Chondrocyte (in vitro differentiated cells): ENCODE results near the gene XYLB. TPM values are rescaled to one million over a fixed set of nuclear protein-coding genes. Genes with fewer than 3 reads are reported as not detected.

Experiments used
- DNase-seq: peaks from one replicate; pipeline ENCODE4 v3.0.0; 2021; ENCODE audit warnings: mixed read lengths, low spot score
- H3K27ac Mint-ChIP-seq: one replicate; pipeline ENCODE4 v1.8.0; 2021; ENCODE audit warnings: mild to moderate bottlenecking, moderate library complexity, mixed read lengths; ENCODE audit not compliant: unreplicated experiment
- H3K27me3 Mint-ChIP-seq: 2 replicates; pipeline ENCODE4 v1.8.0; 2021; ENCODE audit warnings: low read depth, mixed read lengths
- H3K36me3 Mint-ChIP-seq: 2 replicates; pipeline ENCODE4 v1.8.0; 2021; ENCODE audit warnings: low read depth, mixed read lengths
- H3K4me1 Mint-ChIP-seq: 2 replicates; pipeline ENCODE4 v1.8.0; 2021; ENCODE audit warnings: low read depth, mild to moderate bottlenecking, mixed read lengths
- H3K4me3 Mint-ChIP-seq: one replicate; pipeline ENCODE4 v1.8.0; 2021; ENCODE audit warnings: mild to moderate bottlenecking, moderate library complexity, mixed read lengths; ENCODE audit not compliant: unreplicated experiment
- H3K9me3 Mint-ChIP-seq: 2 replicates; pipeline ENCODE4 v1.8.0; 2021; ENCODE audit warnings: low read depth, mixed read lengths
- total RNA-seq: library from RNA; stranded (reverse); gene quantifications from 3 replicates; pipeline ENCODE4 v1.2.1, GENCODE V29; 2021
- TF ChIP-seq, protein P1 (sequence below): fragments of 200-600 bp; sonication (generic); IDR thresholded peaks from 2 replicates; pipeline ENCODE4 v1.5.0; 2021; ENCODE audit warnings: antibody characterized with exemption, mild to moderate bottlenecking, moderate library complexity

The XYLB gene
- total RNA-seq, 1 donor from 2014 or later: 3.9 TPM

DNA sequence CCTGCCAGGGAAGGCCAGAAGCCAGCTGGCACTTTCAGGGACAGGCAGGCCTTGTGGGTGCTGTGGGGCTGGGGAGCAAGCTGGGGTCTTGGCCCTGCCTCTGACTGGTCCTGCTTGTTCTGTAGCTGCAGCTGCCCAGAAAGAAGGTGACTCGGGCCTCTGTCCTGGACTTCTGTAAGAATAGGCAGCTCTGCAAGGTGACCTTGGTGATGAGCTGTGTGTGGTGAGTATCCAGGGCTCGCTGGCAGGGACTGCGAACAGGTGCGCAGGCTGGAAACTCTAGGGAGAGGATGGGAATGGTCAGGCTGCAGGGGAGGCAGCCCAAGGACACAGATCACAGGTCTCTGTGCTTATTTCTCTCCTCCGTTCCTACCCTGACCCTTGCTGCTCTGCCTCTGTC, 33.3 kb upstream of the XYLB start:
- no peaks in the 10 kb centered on the region for H3K27me3 Mint-ChIP-seq
- TF ChIP-seq, protein P1, sequence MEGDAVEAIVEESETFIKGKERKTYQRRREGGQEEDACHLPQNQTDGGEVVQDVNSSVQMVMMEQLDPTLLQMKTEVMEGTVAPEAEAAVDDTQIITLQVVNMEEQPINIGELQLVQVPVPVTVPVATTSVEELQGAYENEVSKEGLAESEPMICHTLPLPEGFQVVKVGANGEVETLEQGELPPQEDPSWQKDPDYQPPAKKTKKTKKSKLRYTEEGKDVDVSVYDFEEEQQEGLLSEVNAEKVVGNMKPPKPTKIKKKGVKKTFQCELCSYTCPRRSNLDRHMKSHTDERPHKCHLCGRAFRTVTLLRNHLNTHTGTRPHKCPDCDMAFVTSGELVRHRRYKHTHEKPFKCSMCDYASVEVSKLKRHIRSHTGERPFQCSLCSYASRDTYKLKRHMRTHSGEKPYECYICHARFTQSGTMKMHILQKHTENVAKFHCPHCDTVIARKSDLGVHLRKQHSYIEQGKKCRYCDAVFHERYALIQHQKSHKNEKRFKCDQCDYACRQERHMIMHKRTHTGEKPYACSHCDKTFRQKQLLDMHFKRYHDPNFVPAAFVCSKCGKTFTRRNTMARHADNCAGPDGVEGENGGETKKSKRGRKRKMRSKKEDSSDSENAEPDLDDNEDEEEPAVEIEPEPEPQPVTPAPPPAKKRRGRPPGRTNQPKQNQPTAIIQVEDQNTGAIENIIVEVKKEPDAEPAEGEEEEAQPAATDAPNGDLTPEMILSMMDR: no peak
- no peak for DNase-seq
- H3K4me1 Mint-ChIP-seq: no peaks in the 10 kb centered on the region
- no peaks in the 10 kb centered on the region for H3K9me3 Mint-ChIP-seq
- H3K36me3 Mint-ChIP-seq: peaks cover 21% of the 10 kb centered on the region
- H3K4me3 Mint-ChIP-seq: no peak overlapping the region
- H3K27ac Mint-ChIP-seq: no peak overlapping the region

DNA sequence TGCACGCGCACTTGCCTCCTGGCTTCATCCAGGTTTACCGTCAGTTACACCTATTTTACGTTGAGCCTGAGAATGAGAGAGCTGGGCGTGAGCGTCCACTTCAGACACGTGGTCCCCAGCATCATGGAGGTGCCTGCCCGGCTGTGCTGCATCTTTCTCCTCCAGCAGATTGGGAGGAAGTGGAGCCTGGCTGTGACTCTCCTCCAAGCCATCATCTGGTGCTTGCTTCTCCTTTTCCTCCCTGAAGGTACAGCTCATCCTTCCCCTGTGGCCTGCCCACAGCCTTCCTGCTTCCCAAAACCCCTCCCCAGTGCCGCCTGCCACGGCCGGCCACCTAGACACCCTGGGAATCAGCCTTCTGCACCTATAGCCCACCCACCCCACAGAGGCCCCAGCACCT, 32.9 kb upstream of the XYLB start:
- H3K4me1 Mint-ChIP-seq: no peaks in the 10 kb centered on the region
- no peak overlapping the region for H3K4me3 Mint-ChIP-seq
- DNase-seq: no peak
- H3K9me3 Mint-ChIP-seq: no peaks in the 10 kb centered on the region
- H3K27me3 Mint-ChIP-seq: no peaks in the 10 kb centered on the region
- H3K36me3 Mint-ChIP-seq: peaks cover 20% of the 10 kb centered on the region
- TF ChIP-seq, protein P1: no peak
- H3K27ac Mint-ChIP-seq: no peak overlapping the region

DNA sequence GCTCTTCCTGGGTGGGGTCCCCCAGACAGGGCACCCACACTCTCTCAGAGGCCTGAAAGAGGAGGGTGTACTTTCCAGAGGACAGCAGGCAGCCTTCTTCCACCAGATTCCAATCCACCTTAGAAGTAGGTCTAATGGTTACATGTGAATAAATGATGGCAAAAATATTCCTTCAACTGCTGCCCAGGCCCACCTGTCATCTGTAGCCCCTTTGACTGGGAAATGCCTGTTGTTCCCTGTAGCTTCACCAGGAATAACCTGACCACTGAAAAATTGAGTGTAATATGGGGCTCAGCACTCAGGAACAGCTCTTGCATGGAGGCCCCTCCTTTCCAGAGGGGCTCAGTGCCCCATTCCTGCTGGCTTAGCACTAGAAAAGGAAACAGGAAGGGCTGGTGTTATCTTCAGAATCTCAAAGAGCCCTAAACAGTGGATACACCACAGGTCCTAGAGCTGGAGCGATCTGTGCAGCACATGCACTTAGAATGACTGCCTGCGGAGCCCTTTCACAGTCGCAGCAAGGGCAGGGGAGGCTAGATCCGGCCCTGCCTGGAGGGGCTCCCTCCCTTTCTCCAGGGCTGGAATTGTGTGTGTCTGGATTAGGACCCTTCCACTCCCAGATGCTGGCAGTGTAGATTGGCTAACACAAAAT, 32.3 kb upstream of the XYLB start:
- Mint-ChIP-seq H3K9me3 (no peaks in the 10 kb centered on the region), H3K27ac (no peak overlapping the region), H3K4me1 (no peaks in the 10 kb centered on the region), H3K4me3 (no peak overlapping the region), H3K36me3 (peaks cover 17% of the 10 kb centered on the region), H3K27me3 (no peaks in the 10 kb centered on the region)
- DNase-seq: no peak
- TF ChIP-seq, protein P1: no peak

DNA sequence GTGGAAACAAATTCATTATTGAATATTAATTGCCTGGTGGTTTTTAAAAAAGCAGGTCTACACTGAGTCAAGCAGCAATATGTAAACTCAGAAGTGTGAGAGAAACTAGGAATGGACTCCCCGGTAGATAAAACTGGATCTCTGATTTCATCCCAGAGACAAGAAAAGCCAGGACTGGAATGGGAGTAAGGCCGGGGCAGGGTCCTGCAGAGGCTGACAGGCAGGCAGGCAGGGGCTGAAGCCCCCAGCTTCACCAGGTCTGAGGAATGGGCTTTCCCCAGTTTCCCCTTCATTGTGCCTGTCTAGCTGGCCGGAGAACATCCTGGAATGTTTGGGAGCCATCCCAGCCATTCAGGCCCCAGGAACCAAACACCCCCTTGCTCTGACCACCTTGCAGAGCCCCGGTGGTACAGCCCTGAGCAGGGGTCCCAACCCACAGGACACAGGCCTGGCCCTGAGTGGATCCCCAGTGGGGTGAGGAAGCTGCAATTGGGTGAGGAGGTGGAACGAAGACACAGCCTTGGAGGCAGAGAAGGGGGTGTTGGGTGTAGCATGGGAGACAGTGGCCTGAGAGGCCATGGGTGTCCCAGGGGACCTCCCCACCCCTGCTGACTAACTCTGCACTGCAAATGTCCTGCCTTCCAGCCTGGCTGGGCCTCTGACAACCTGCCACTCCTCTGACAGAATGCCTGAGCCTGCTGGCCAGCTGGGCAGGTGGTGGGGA, 31.7 kb upstream of the XYLB start:
- DNase-seq: no peak
- Mint-ChIP-seq H3K27ac (no peak overlapping the region), H3K4me3 (no peak overlapping the region), H3K4me1 (no peaks in the 10 kb centered on the region), H3K9me3 (no peaks in the 10 kb centered on the region), H3K27me3 (no peaks in the 10 kb centered on the region), H3K36me3 (peaks cover 12% of the 10 kb centered on the region)
- TF ChIP-seq, protein P1: no peak

DNA sequence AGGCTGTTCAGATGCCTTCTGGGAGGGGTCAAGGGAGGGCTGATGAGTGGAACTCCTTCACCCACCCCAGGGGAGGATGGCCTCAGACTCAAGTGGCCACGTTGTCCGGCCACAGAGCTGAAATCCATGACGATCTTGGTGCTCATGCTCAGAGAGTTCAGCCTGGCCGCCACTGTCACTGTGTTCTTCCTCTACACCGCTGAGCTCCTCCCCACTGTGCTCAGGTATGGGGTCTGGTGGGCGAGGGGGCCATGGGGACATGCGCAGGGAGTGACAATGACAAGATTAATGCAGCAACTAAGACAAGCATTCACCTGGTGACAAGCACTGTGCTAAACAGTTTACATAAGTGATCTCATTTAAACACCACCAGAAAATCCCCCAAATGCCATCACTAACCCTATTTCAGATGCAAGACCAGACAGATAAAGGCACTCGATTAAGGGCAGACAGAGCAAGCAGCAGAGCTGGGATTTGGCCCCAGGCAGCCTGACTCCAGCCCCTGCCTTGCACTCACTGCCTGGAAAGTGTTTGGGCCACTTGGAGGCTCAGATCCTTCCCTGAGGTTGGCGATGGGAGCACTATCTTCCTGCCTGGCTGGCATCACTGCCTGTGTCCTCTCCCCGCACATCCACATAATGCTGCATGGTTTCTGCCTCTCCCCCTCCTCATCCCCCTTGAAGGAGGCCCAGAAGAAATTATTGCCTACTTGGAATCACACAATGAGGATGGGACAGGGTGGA, 30.9 kb upstream of the XYLB start:
- H3K27me3 Mint-ChIP-seq: no peaks in the 10 kb centered on the region
- DNase-seq: no peak
- H3K36me3 Mint-ChIP-seq: peaks cover 15% of the 10 kb centered on the region
- no peaks in the 10 kb centered on the region for H3K9me3 Mint-ChIP-seq
- H3K27ac Mint-ChIP-seq: no peak overlapping the region
- H3K4me1 Mint-ChIP-seq: no peaks in the 10 kb centered on the region
- TF ChIP-seq, protein P1: no peak
- H3K4me3 Mint-ChIP-seq: no peak overlapping the region
